Measurements from ENCODE around the gene RUSF1. TPM values are rescaled to one million over a fixed set of nuclear protein-coding genes. Genes with fewer than 3 reads are reported as not detected.
A peak's percentile ranks its signal among the peaks of the same experiment; 100 is the strongest.
"Not testable (repeated sequence)": the region's sequence is repeated elsewhere in the genome, so short reads cannot be mapped to it uniquely, and the experiment has no call there.

RUSF1 gene
- 10 to 100 TPM; 32.8 to 37.7 TPM for total RNA-seq

GRCh38 chr16:31507929-31508705 lies at the start of gene RUSF1:
Gene RUSF1 (minus strand): TSS chr16:31508391. CDS start chr16:31508373, 18 bp downstream.
- no peaks in the 10 kb centered on the region for H3K27me3 Mint-ChIP-seq
- CTCF ChIA-PET: interaction anchor here (0.7 to 3.4 kb wide), 5 partner anchors 32 to 365 kb away, joined by 3 to 18 read pairs (median 3); partner anchors contain the start of genes ARMC5 and ZNF267
- DNase-seq (peak; percentile 93), ATAC-seq (peak; percentile 91)
- peaks cover 11% of the 10 kb centered on the region for H3K36me3 Mint-ChIP-seq
- no peaks in the 10 kb centered on the region for H3K9me3 Mint-ChIP-seq (ENCODE audit: low read depth)
- peaks cover 43% of the 10 kb centered on the region for H3K4me1 Mint-ChIP-seq
- H3K27ac Mint-ChIP-seq: peak within 1 kb of the TSS; percentile 96
- peak within 1 kb of the TSS; percentile 95 for H3K4me3 Mint-ChIP-seq

DNA sequence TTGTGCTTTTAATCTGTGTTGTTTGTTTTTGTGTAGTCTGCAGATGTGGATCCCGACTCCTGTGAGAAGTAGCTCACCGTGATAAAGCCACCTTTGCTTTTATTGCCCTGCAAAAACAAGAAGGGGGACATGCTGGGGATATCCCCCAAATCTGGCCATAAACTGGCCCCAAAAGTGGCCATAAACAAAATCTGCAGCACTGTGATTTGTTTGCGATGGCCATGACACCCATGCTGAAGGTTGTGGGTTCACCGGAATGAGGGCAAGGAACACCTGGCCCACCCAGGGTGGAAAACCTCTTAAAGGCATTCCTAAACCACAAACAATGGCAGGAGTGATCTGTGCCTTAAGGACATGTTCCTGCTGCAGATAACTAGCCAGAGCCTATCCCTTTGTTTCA lies 34.6 kb upstream of the RUSF1 start:
- Mint-ChIP-seq H3K27ac (no peak overlapping the region), H3K36me3 (peaks cover 1% of the 10 kb centered on the region), H3K4me3 (no peak overlapping the region), H3K4me1 (no peaks in the 10 kb centered on the region), H3K9me3 (ENCODE audit: low read depth) (peaks cover 3% of the 10 kb centered on the region), H3K27me3 (peaks cover 14% of the 10 kb centered on the region)
- CTCF ChIA-PET: no interaction called here
- ATAC-seq (no peak), DNase-seq (no peak)

- ATAC-seq; H3K9me3 Mint-ChIP-seq (ENCODE audit: low read depth); H3K4me3 Mint-ChIP-seq; H3K27ac Mint-ChIP-seq; DNase-seq; H3K4me1 Mint-ChIP-seq; CTCF ChIA-PET; H3K36me3 Mint-ChIP-seq: not testable (repeated sequence)
- peaks cover 31% of the 10 kb centered on the region for H3K27me3 Mint-ChIP-seq
These were observed 31.6 kb upstream of the RUSF1 start for GRCh38 chr16:31539762-31540161.

DNA sequence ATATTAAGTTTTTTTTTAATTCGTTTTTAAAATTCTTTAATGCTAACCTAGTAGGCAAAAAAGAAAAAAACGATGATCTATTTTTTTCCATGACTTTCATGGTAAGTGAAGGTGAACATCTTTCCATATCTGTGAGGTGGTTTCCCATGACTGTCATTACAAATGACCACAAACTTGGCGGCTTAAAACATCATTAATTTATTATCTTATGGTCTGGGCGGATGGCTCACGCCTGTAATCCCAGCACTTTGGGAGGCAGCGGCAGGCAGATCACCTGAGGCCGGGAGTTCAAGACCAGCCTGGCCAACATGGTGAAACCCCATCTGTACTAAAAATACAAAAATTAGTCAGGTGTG lies 30.0 kb upstream of the RUSF1 start:
- H3K4me3 Mint-ChIP-seq; ATAC-seq; H3K9me3 Mint-ChIP-seq (ENCODE audit: low read depth); H3K27ac Mint-ChIP-seq; H3K4me1 Mint-ChIP-seq; DNase-seq; H3K36me3 Mint-ChIP-seq; CTCF ChIA-PET: not testable (repeated sequence)
- peaks cover 34% of the 10 kb centered on the region for H3K27me3 Mint-ChIP-seq

GRCh38 chr16:31537362-31538242 lies 29.4 kb upstream of the RUSF1 start:
- CTCF ChIA-PET: no interaction called here
- H3K4me1 Mint-ChIP-seq: no peaks in the 10 kb centered on the region
- H3K27me3 Mint-ChIP-seq: peaks cover 34% of the 10 kb centered on the region
- no peak overlapping the region for H3K4me3 Mint-ChIP-seq
- DNase-seq (no peak), ATAC-seq (no peak)
- peaks cover 3% of the 10 kb centered on the region for H3K36me3 Mint-ChIP-seq
- peaks cover 3% of the 10 kb centered on the region for H3K9me3 Mint-ChIP-seq (ENCODE audit: low read depth)
- H3K27ac Mint-ChIP-seq: no peak overlapping the region

GRCh38 chr16:31536804-31537361 lies 28.7 kb upstream of the RUSF1 start:
- CTCF ChIA-PET: no interaction called here
- H3K36me3 Mint-ChIP-seq: peaks cover 3% of the 10 kb centered on the region
- peaks cover 34% of the 10 kb centered on the region for H3K27me3 Mint-ChIP-seq

GRCh38 chr16:31535737-31536136 lies 27.5 kb upstream of the RUSF1 start:
- peaks cover 34% of the 10 kb centered on the region for H3K27me3 Mint-ChIP-seq
- no peak overlapping the region for H3K4me3 Mint-ChIP-seq
- peaks cover 3% of the 10 kb centered on the region for H3K36me3 Mint-ChIP-seq
- CTCF ChIA-PET: no interaction called here
- H3K27ac Mint-ChIP-seq: no peak overlapping the region
- no peak for DNase-seq
- no peaks in the 10 kb centered on the region for H3K4me1 Mint-ChIP-seq
- peaks cover 3% of the 10 kb centered on the region for H3K9me3 Mint-ChIP-seq (ENCODE audit: low read depth)
- no peak for ATAC-seq

More at GRCh38 chr16:31536804-31537361, 28.7 kb upstream of the RUSF1 start:
- DNase-seq (no peak), ATAC-seq (no peak)
- H3K27ac Mint-ChIP-seq: no peak overlapping the region
- H3K9me3 Mint-ChIP-seq (ENCODE audit: low read depth): peaks cover 3% of the 10 kb centered on the region
- no peaks in the 10 kb centered on the region for H3K4me1 Mint-ChIP-seq
- no peak overlapping the region for H3K4me3 Mint-ChIP-seq

DNA sequence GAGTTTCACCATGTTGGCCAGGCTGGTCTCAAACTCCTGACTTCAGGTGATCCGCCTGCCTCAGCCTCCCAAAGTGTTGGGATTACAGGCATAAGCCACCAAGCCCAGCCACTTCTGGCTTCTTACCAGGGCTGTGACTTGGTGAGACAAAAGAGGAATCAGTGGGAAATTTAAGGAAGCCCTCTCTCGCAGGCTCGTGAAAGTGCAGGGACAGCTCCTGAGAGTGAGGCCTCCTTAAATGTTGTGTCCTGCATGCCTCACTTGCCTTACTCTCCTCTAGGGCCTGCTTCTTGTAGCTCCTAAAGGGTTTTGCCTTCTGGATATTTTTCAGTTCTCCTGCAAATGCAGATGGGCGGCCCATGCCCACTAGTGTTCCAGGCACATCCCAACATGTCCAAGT lies 24.7 kb upstream of the RUSF1 start:
- Mint-ChIP-seq H3K27ac (no peak overlapping the region), H3K4me1 (no peaks in the 10 kb centered on the region), H3K4me3 (no peak overlapping the region), H3K27me3 (peaks cover 44% of the 10 kb centered on the region), H3K36me3 (peaks cover 3% of the 10 kb centered on the region), H3K9me3 (ENCODE audit: low read depth) (no peaks in the 10 kb centered on the region)
- ATAC-seq (no peak), DNase-seq (no peak)
- CTCF ChIA-PET: no interaction called here

DNA sequence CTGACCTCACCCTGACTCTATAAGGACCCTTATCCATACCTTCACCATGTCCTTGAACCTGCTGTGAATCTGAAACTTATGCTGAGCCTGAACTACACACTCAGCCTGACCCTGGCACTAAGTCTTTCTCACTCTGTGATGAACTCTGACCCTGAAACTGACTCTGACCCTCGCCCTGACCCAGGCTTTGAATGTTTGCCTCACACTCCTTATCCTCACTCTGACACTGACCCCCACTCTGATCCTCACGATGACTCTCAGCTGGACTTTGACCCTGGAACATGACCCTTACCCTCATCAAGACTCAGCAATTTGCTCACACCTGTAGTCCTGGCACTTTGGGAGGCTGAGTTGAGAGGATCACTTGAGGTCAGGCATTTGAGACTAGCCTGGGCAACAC lies 23.9 kb upstream of the RUSF1 start:
- no peak for ATAC-seq
- no peak overlapping the region for H3K27ac Mint-ChIP-seq
- H3K9me3 Mint-ChIP-seq (ENCODE audit: low read depth): no peaks in the 10 kb centered on the region
- DNase-seq: no peak
- H3K36me3 Mint-ChIP-seq: no peaks in the 10 kb centered on the region
- CTCF ChIA-PET: no interaction called here
- no peaks in the 10 kb centered on the region for H3K4me1 Mint-ChIP-seq
- H3K4me3 Mint-ChIP-seq: no peak overlapping the region
- H3K27me3 Mint-ChIP-seq: peaks cover 43% of the 10 kb centered on the region

DNA sequence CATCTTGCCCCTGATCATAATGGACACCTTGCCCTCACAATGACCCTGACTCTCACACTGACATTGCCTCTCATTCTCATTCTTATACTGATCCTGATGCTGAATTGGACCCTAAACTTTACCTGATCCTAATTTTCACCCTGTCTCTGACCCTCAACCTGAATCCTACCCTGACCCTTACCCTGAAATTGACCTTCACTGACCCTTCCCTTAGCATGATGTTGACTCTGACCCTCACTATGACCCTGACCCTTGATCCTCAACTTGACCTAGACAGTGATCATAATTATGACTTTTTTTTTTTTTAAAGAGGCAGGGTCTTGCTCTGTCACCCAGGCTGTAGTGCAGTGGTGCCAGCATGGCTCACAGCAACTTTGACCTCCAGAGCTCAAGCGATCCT lies 22.9 kb upstream of the RUSF1 start:
- DNase-seq (no peak), ATAC-seq (no peak)
- CTCF ChIA-PET: no interaction called here
- Mint-ChIP-seq H3K27ac (no peak overlapping the region), H3K36me3 (no peaks in the 10 kb centered on the region), H3K9me3 (ENCODE audit: low read depth) (no peaks in the 10 kb centered on the region), H3K27me3 (peaks cover 39% of the 10 kb centered on the region), H3K4me1 (no peaks in the 10 kb centered on the region), H3K4me3 (no peak overlapping the region)

DNA sequence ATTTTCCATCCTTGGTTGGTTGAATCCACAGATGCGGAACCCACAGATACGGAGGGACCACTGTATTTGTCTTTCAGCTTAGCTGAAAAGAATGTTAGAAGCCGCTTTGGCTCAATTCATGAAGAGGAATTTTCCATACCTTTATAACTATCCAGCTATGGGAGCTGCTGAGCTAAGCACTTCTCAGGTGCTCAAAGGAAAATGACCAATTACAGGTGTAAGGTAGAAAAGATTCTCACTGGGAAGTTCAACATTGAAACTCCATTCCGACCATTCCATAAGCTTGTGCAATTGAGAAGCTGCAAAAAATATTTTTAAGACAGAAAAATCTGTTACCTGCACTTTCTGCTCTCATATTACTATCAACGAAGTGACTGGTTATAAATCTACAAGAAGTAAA lies 22.2 kb upstream of the RUSF1 start:
- H3K36me3 Mint-ChIP-seq: no peaks in the 10 kb centered on the region
- no peaks in the 10 kb centered on the region for H3K4me1 Mint-ChIP-seq
- H3K4me3 Mint-ChIP-seq: no peak overlapping the region
- H3K27me3 Mint-ChIP-seq: peaks cover 34% of the 10 kb centered on the region
- DNase-seq (peak; percentile 5), ATAC-seq (no peak)
- H3K27ac Mint-ChIP-seq: no peak overlapping the region
- no peaks in the 10 kb centered on the region for H3K9me3 Mint-ChIP-seq (ENCODE audit: low read depth)
- CTCF ChIA-PET: no interaction called here

DNA sequence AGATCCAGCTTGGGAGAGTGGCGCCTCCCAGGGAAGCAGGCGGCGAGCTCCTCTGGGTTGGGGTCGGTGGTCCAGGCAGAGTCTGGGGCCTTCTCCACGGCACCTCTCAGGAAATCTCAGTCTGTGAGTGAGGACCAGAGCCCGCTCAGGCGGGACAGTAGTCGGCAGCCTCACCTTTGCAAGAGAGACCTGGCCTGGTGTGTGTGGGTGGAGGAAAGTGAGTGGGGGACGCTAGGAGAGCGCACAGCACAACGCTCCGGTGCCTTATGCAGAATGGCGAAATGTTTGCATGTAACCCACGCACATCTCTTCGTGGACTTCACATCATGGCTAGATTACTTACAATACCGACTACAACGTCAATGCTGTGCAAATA lies 21.7 kb upstream of the RUSF1 start:
- DNase-seq (peak; percentile 33), ATAC-seq (no peak)

DNA sequence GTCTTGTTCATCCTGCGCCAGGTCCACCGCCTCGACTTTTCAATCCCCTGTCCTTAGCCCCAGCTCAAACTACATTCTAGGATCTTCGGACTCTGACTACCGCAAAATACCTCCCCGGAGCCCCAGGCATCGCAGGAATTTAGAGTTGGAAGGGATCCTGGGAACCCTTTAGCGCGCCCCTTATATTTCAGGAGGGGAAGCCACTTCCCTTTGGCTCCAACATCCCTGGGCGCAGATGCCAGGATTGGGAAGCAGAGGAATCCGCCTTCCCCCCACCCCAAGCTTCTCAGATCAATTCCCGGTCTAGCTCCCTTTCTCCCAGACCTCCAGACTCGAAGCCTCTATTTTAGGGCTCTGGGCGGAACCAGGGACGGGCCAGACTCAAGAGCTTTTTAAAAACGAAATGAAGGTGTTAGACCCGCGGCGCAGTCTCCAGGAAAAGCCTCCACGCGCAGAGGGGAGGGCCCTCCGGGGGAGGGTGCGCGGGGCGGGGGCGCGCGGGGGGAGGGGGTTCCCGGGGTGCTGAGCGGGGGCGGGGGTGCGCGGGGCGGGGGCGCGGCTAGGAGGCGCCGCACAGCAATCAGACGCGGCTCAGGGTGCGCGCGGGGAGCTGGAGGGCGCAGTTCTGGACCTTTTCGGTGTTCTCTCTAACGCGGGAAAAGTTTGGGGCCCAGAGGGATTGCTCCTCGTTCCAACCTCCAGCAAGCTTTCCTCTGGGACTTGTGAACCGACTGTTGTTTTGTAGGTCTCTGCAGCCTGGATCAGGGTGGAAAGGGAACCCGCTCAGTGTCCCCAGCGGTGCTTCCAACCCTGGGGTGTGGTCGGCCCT lies 21.1 kb upstream of the RUSF1 start:
- ATAC-seq: no peak
- no peaks in the 10 kb centered on the region for H3K9me3 Mint-ChIP-seq (ENCODE audit: low read depth)
- H3K4me3 Mint-ChIP-seq: no peak overlapping the region
- DNase-seq: no peak
- peaks cover 28% of the 10 kb centered on the region for H3K27me3 Mint-ChIP-seq
- no peak overlapping the region for H3K27ac Mint-ChIP-seq
- CTCF ChIA-PET: no interaction called here
- no peaks in the 10 kb centered on the region for H3K36me3 Mint-ChIP-seq
- H3K4me1 Mint-ChIP-seq: no peaks in the 10 kb centered on the region

More for the DNA sequence above, 21.7 kb upstream of the RUSF1 start:
- Mint-ChIP-seq H3K27me3 (peaks cover 31% of the 10 kb centered on the region), H3K27ac (no peak overlapping the region), H3K9me3 (ENCODE audit: low read depth) (no peaks in the 10 kb centered on the region), H3K4me1 (no peaks in the 10 kb centered on the region), H3K4me3 (no peak overlapping the region), H3K36me3 (no peaks in the 10 kb centered on the region)
- CTCF ChIA-PET: no interaction called here
